ENCODE results near the gene TMC8.

The TMC8 gene

DNA sequence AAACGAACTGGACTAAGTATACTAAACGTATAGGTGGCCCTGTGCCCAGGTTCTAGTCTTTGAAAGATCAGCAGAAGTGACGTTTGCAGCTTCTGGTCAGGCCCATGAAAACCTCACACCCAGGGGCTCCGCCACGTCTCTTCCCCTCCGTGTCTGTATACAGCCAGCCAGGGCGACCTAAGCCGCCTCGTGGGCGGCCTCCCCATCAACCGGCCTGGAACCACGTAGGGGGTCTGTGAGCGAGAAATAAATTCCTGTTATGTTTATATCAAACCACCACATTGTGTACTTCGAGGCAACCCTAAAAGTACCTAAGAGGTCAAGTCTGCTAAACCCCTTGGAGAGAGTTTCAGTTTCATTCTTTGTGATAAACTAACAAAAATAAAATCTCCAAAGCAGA is 49.5 kb downstream of the TMC8 start:
- DNase-seq (ENCODE audit: low read depth) = peak; percentile 49

GRCh38 chr17:78180508-78180907 is 49.9 kb downstream of the TMC8 start:
- no peak for DNase-seq (ENCODE audit: low read depth)

- DNase-seq (ENCODE audit: low read depth) = no peak
Measured at GRCh38 chr17:78182504-78182903, 51.9 kb downstream of the TMC8 start.

GRCh38 chr17:78183916-78184315 is 53.3 kb downstream of the TMC8 start:
- DNase-seq (ENCODE audit: low read depth) = no peak

GRCh38 chr17:78184351-78184750 is 53.8 kb downstream of the TMC8 start:
- DNase-seq (ENCODE audit: low read depth) = no peak

GRCh38 chr17:78184868-78185267 is 54.3 kb downstream of the TMC8 start:
- no peak for DNase-seq (ENCODE audit: low read depth)

- DNase-seq (ENCODE audit: low read depth) = no peak
Measured at GRCh38 chr17:78185981-78186691, 55.6 kb downstream of the TMC8 start.

- DNase-seq (ENCODE audit: low read depth) = peak; percentile 96
Measured at GRCh38 chr17:78186692-78187595, 56.4 kb downstream of the TMC8 start, which contains the start of the genes AFMID and TK1. TSS of gene AFMID (plus strand) at chr17:78187362. CDS start at chr17:78187371, 9 bp downstream. TSS of gene TK1 (minus strand) at chr17:78187052. CDS start at chr17:78186994, 58 bp downstream.
